ENCODE measurements around the gene ACSL6.

Gene ACSL6

GRCh38 chr5:131979816-131980215, 31.6 kb downstream of the ACSL6 start:
- no peak for TF ChIP-seq CTCF (conservative IDR thresholded peaks at IDR 0.05; ENCODE audit: low read depth, low read length)
- DNase-seq (ENCODE audit: low read depth): no peak
- H3K4me3 ChIP-seq (ENCODE audit: low read length): no peak overlapping the region

GRCh38 chr5:131977212-131977604, 34.2 kb downstream of the ACSL6 start:
- H3K4me3 ChIP-seq (ENCODE audit: low read length): no peak overlapping the region
- DNase-seq (ENCODE audit: low read depth): no peak
- TF ChIP-seq CTCF (conservative IDR thresholded peaks at IDR 0.05; ENCODE audit: low read depth, low read length): no peak

- no peak for DNase-seq (ENCODE audit: low read depth)
- no peak overlapping the region for H3K4me3 ChIP-seq (ENCODE audit: low read length)
- no peak for TF ChIP-seq CTCF (conservative IDR thresholded peaks at IDR 0.05; ENCODE audit: low read depth, low read length)
These were observed 34.8 kb downstream of the ACSL6 start for GRCh38 chr5:131976414-131977211.

GRCh38 chr5:131974956-131975726, 36.3 kb downstream of the ACSL6 start:
- no peak for DNase-seq (ENCODE audit: low read depth)

GRCh38 chr5:131974622-131974955, 36.9 kb downstream of the ACSL6 start:
- no peak for DNase-seq (ENCODE audit: low read depth)

More at GRCh38 chr5:131974956-131975726, 36.3 kb downstream of the ACSL6 start:
- TF ChIP-seq CTCF (conservative IDR thresholded peaks at IDR 0.05; ENCODE audit: low read depth, low read length): no peak
- H3K4me3 ChIP-seq (ENCODE audit: low read length): no peak overlapping the region

GRCh38 chr5:131974016-131974415, 37.4 kb downstream of the ACSL6 start:
- no peak for TF ChIP-seq CTCF (conservative IDR thresholded peaks at IDR 0.05; ENCODE audit: low read depth, low read length)
- H3K4me3 ChIP-seq (ENCODE audit: low read length): no peak overlapping the region
- no peak for DNase-seq (ENCODE audit: low read depth)

More at GRCh38 chr5:131974622-131974955, 36.9 kb downstream of the ACSL6 start:
- no peak overlapping the region for H3K4me3 ChIP-seq (ENCODE audit: low read length)
- no peak for TF ChIP-seq CTCF (conservative IDR thresholded peaks at IDR 0.05; ENCODE audit: low read depth, low read length)

Data from retinal pigment epithelial cell (primary cell).